Endodermal cell (in vitro differentiated cells): ENCODE measurements around the gene SCUBE3. TPM values are rescaled to one million over a fixed set of nuclear protein-coding genes. Genes with fewer than 3 reads are reported as not detected.

ENCODE experiments used
- DNase-seq: peaks from one replicate; pipeline ENCODE4 v3.0.0-alpha.2; 2017
- H3K27ac ChIP-seq: 2 replicates; pipeline ENCODE4 v1.5.1; 2013; ENCODE audit warnings: mild to moderate bottlenecking, low read depth, low read length, moderate library complexity
- H3K27me3 ChIP-seq: 2 replicates; pipeline ENCODE4 v1.6.1; 2013; ENCODE audit warnings: mild to moderate bottlenecking, low read length, moderate library complexity; ENCODE audit not compliant: insufficient read depth, control insufficient read depth, poor library complexity, severe bottlenecking
- H3K36me3 ChIP-seq: 2 replicates; pipeline ENCODE4 v1.7.0; 2013; ENCODE audit warnings: mild to moderate bottlenecking, low read length, moderate library complexity; ENCODE audit not compliant: control insufficient read depth, insufficient read depth
- H3K4me1 ChIP-seq: one replicate; pipeline ENCODE4 v1.7.0; 2013; ENCODE audit warnings: low read length; ENCODE audit not compliant: control insufficient read depth, insufficient read depth
- H3K4me3 ChIP-seq: 2 replicates; pipeline ENCODE4 v1.5.1; 2013; ENCODE audit warnings: mild to moderate bottlenecking, low read length, moderate library complexity
- H3K9ac ChIP-seq: 2 replicates; pipeline ENCODE4 v1.6.1; 2013; ENCODE audit warnings: mild to moderate bottlenecking, low read length, moderate library complexity; ENCODE audit not compliant: poor library complexity, severe bottlenecking; ENCODE audit errors: extremely low read depth
- H3K9me3 ChIP-seq: 2 replicates; pipeline ENCODE4 v1.6.1; 2013; ENCODE audit warnings: mild to moderate bottlenecking, low read length, moderate library complexity; ENCODE audit not compliant: control insufficient read depth
- H3K27ac Mint-ChIP-seq: 2 replicates; pipeline ENCODE4 v1.8.0; 2020; ENCODE audit warnings: mixed read lengths
- H3K27me3 Mint-ChIP-seq: 2 replicates; pipeline ENCODE4 v1.8.0; 2021; ENCODE audit warnings: mild to moderate bottlenecking, mixed read lengths; ENCODE audit not compliant: insufficient read depth
- H3K36me3 Mint-ChIP-seq: 2 replicates; pipeline ENCODE4 v1.8.0; 2020; ENCODE audit warnings: low read depth, mixed read lengths
- H3K4me1 Mint-ChIP-seq: 2 replicates; pipeline ENCODE4 v1.8.0; 2020; ENCODE audit warnings: mixed read lengths
- H3K4me3 Mint-ChIP-seq: 2 replicates; pipeline ENCODE4 v1.8.0; 2020; ENCODE audit warnings: mild to moderate bottlenecking, moderate library complexity, mixed read lengths
- H3K9me3 Mint-ChIP-seq: 2 replicates; pipeline ENCODE4 v1.8.0; 2020; ENCODE audit warnings: mild to moderate bottlenecking, mixed read lengths
- CTCF ChIP-seq: fragments of 200-600 bp; sonication (generic); conservative IDR thresholded peaks from 2 replicates; pipeline ENCODE4 v1.5.0; 2021; ENCODE audit warnings: antibody characterized with exemption, mild to moderate bottlenecking
- whole genome bisulfite sequencing, 2 experiments: methylation state at CpG; one replicate each; pipeline versions ENCODE4 v1.1.5 to v1.1.7; 2013; ENCODE audit warnings: missing lambda C conversion rate in 2 of 2, mixed read lengths in 1 of 2; ENCODE audit not compliant: insufficient coverage in 1 of 2, insufficient read length in 1 of 2; 5-methylcytosine and 5-hydroxymethylcytosine counted together
- total RNA-seq, 2 donors: library from RNA; stranded (reverse); fragmentation: NEBNext Ultra II Directional in 1 of 2; extraction: Animal tissue kit (Norgen Biotek cat#: 25700) in 1 of 2; gene quantifications; 2 replicates in 1 of 2; 3 replicates in 1 of 2; pipeline ENCODE4 v1.2.1, GENCODE V29; 2021

The SCUBE3 gene
- total RNA-seq, 2 donors from 2014 or later, result 0.27 to 0.86 TPM

- Histone ChIP-seq H3K27ac (no peak overlapping the region), H3K9ac (no peak overlapping the region), H3K4me1 (peaks cover 24% of the 10 kb centered on the region), H3K27me3 (peaks cover 6% of the 10 kb centered on the region), H3K36me3 (peaks cover 14% of the 10 kb centered on the region), H3K9me3 (peaks cover 17% of the 10 kb centered on the region), H3K4me3 (no peak overlapping the region)
- Mint-ChIP-seq H3K27me3 (peaks cover 48% of the 10 kb centered on the region), H3K4me3 (no peak overlapping the region), H3K27ac (no peak overlapping the region), H3K9me3 (peaks cover 5% of the 10 kb centered on the region), H3K36me3 (peaks cover 15% of the 10 kb centered on the region), H3K4me1 (peaks cover 44% of the 10 kb centered on the region)
- no peak for TF ChIP-seq CTCF
- WGBS, 2 experiments, result 85 to 92% methylated on average over 4 of the region's 4 CpGs
- no peak for DNase-seq
Observed at GRCh38 chr6:35239581-35239980, 25.8 kb downstream of the SCUBE3 start.

GRCh38 chr6:35240838-35241801 lies 27.4 kb downstream of the SCUBE3 start:
- Mint-ChIP-seq H3K4me1 (peaks cover 44% of the 10 kb centered on the region), H3K27ac (no peak overlapping the region), H3K36me3 (peaks cover 7% of the 10 kb centered on the region), H3K9me3 (no peaks in the 10 kb centered on the region), H3K27me3 (peaks cover 39% of the 10 kb centered on the region), H3K4me3 (no peak overlapping the region)
- peak; percentile 100 for TF ChIP-seq CTCF
- Histone ChIP-seq H3K4me3 (no peak overlapping the region), H3K9me3 (peaks cover 2% of the 10 kb centered on the region), H3K36me3 (peaks cover 24% of the 10 kb centered on the region), H3K27ac (no peak overlapping the region), H3K4me1 (peaks cover 24% of the 10 kb centered on the region), H3K27me3 (peaks cover 3% of the 10 kb centered on the region), H3K9ac (no peak overlapping the region)
- peak; percentile 97 for DNase-seq
- 47 to 58% methylated on average over 5 to 12 of the region's 12 CpGs for WGBS, 2 experiments

- Mint-ChIP-seq H3K4me1 (peaks cover 38% of the 10 kb centered on the region), H3K36me3 (peaks cover 4% of the 10 kb centered on the region), H3K4me3 (no peak overlapping the region), H3K27me3 (peaks cover 28% of the 10 kb centered on the region), H3K9me3 (no peaks in the 10 kb centered on the region), H3K27ac (no peak overlapping the region)
- DNase-seq, result no peak
- Histone ChIP-seq H3K4me3 (no peak overlapping the region), H3K4me1 (peaks cover 24% of the 10 kb centered on the region), H3K9ac (no peak overlapping the region), H3K9me3 (no peaks in the 10 kb centered on the region), H3K27ac (no peak overlapping the region), H3K36me3 (peaks cover 24% of the 10 kb centered on the region), H3K27me3 (no peaks in the 10 kb centered on the region)
- 92 to 100% methylated on average over 2 to 5 of the region's 5 CpGs for WGBS, 2 experiments
- no peak for TF ChIP-seq CTCF
Observed at GRCh38 chr6:35242486-35242885, 28.7 kb downstream of the SCUBE3 start.
